Mucosa of rectum (tissue), 2 donors: Measurements from ENCODE around the gene IMMP2L.

Source experiments
- H3K27ac ChIP-seq, 2 donors: one replicate each; pipeline ENCODE4 v1.7.0; 2013; ENCODE audit warnings: inconsistent platforms in 2 of 2, low read depth in 2 of 2, low read length in 2 of 2
- H3K27me3 ChIP-seq, 2 donors: one replicate each; pipeline ENCODE4 v1.7.0; 2013; ENCODE audit warnings: low read length in 2 of 2; ENCODE audit not compliant: control insufficient read depth in 2 of 2, insufficient read depth in 2 of 2
- H3K36me3 ChIP-seq, 2 donors: one replicate each; pipeline ENCODE4 v1.7.0; 2013; ENCODE audit warnings: low read length in 2 of 2; ENCODE audit not compliant: control insufficient read depth in 2 of 2, insufficient read depth in 2 of 2
- H3K4me1 ChIP-seq, 2 donors: one replicate each; pipeline ENCODE4 v1.7.0; 2013; ENCODE audit warnings: low read length in 2 of 2, mild to moderate bottlenecking in 1 of 2; ENCODE audit not compliant: control insufficient read depth in 2 of 2, insufficient read depth in 2 of 2
- H3K4me3 ChIP-seq, 2 donors: one replicate each; pipeline ENCODE4 v1.7.0; 2013; ENCODE audit warnings: low read length in 2 of 2
- H3K9ac ChIP-seq, 2 donors: one replicate each; pipeline ENCODE4 v1.7.0; 2013; ENCODE audit warnings: low read length in 2 of 2, low read depth in 1 of 2, mild to moderate bottlenecking in 1 of 2
- H3K9me3 ChIP-seq, 2 donors: one replicate each; pipeline ENCODE4 v1.7.0; 2013; ENCODE audit warnings: low read length in 2 of 2; ENCODE audit not compliant: control insufficient read depth in 2 of 2
- donor health status: healthy.
- donor health status: Normal muscosa, but diverticular disease.

Gene IMMP2L

GRCh38 chr7:111437736-111438135 lies 124.6 kb downstream of the IMMP2L start:
- Histone ChIP-seq H3K27ac (no peak overlapping the region), H3K9ac (no peak overlapping the region), H3K9me3 (no peaks in the 10 kb centered on the region), H3K27me3 (no peaks in the 10 kb centered on the region), H3K4me3 (no peak overlapping the region), H3K36me3 (no peaks in the 10 kb centered on the region), H3K4me1 (no peaks in the 10 kb centered on the region)

DNA sequence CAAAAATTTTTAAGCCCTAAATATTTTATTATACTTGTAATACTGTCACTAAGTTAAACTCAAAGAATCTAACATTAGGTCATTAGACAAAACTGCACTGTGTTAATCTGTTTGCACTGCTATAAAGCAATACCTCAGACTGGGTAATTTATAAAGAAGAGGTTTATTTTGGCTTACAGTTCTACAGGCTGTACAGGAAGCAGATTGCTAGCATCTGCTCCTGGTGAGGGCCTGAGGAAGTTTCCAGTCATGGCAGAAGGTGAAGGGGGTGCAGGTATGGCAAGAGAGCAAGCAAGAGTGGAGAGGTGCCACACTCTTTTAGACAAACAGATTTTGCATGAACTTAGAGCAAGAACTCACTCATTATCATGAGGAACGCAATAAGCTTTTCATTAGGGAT lies 125.7 kb downstream of the IMMP2L start:
- H3K4me1 ChIP-seq: no peaks in the 10 kb centered on the region
- no peak overlapping the region for H3K27ac ChIP-seq
- H3K9me3 ChIP-seq: no peaks in the 10 kb centered on the region
- H3K9ac ChIP-seq: no peak overlapping the region
- H3K36me3 ChIP-seq: no peaks in the 10 kb centered on the region
- H3K4me3 ChIP-seq: no peak overlapping the region
- no peaks in the 10 kb centered on the region for H3K27me3 ChIP-seq

DNA sequence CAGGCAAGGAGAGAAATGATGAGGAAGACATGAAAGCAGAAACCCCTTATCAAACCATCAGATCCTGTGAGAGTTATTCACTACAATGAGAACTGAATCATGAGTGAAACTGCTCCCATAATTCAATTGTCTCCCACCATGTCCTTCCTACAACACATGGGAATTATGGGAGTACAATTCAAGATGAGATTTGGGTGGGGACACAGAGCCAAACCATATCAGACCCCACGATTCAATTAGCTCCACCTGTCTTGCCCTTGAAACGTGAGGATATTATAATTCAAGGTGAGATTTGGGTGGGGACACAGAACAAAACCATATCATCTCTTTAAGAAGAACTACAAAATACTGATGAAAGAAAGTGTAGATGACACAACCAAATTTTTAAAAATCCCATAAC lies 128.9 kb downstream of the IMMP2L start:
- Histone ChIP-seq H3K4me3 (no peak overlapping the region), H3K9ac (no peak overlapping the region), H3K9me3 (no peaks in the 10 kb centered on the region), H3K36me3 (no peaks in the 10 kb centered on the region), H3K4me1 (no peaks in the 10 kb centered on the region), H3K27ac (no peak overlapping the region), H3K27me3 (no peaks in the 10 kb centered on the region)

- Histone ChIP-seq H3K27me3 (no peaks in the 10 kb centered on the region), H3K9ac (no peak overlapping the region), H3K9me3 (no peaks in the 10 kb centered on the region), H3K4me1 (no peaks in the 10 kb centered on the region), H3K4me3 (no peak overlapping the region), H3K27ac (no peak overlapping the region), H3K36me3 (no peaks in the 10 kb centered on the region)
Measured at GRCh38 chr7:111429781-111430180, 132.5 kb downstream of the IMMP2L start.

DNA sequence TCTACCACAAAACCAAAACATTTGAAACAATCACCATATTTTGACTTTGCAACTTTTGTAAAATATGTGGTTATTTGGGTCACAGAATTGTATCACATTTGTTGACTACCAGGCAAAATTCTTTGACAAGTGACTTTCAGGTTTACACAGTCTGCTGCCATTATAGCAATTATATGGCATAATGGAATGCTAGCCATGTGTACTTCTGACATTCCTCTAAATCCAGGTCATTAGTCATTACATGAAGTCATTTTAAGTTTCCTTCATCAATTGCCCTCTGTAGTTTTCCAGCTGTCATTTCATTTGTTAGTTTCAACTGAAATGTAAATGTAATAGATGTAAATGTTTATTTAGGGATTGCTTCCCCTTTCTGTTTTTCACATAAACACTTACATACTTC lies 137.5 kb downstream of the IMMP2L start:
- Histone ChIP-seq H3K9me3 (no peaks in the 10 kb centered on the region), H3K36me3 (no peaks in the 10 kb centered on the region)

GRCh38 chr7:111414374-111414773 lies 147.9 kb downstream of the IMMP2L start:
- no peaks in the 10 kb centered on the region for H3K4me1 ChIP-seq
- H3K36me3 ChIP-seq: no peaks in the 10 kb centered on the region
- H3K4me3 ChIP-seq: no peak overlapping the region
- H3K9ac ChIP-seq: no peak overlapping the region
- no peaks in the 10 kb centered on the region for H3K27me3 ChIP-seq
- H3K27ac ChIP-seq: no peak overlapping the region
- no peaks in the 10 kb centered on the region for H3K9me3 ChIP-seq

More for the DNA sequence above, 137.5 kb downstream of the IMMP2L start:
- no peaks in the 10 kb centered on the region for H3K4me1 ChIP-seq
- no peak overlapping the region for H3K9ac ChIP-seq
- H3K27ac ChIP-seq: no peak overlapping the region
- H3K4me3 ChIP-seq: no peak overlapping the region
- H3K27me3 ChIP-seq: no peaks in the 10 kb centered on the region

GRCh38 chr7:111413739-111414138 lies 148.6 kb downstream of the IMMP2L start:
- H3K4me1 ChIP-seq: no peaks in the 10 kb centered on the region
- no peaks in the 10 kb centered on the region for H3K36me3 ChIP-seq
- no peak overlapping the region for H3K27ac ChIP-seq
- H3K27me3 ChIP-seq: no peaks in the 10 kb centered on the region
- H3K9me3 ChIP-seq: no peaks in the 10 kb centered on the region
- H3K4me3 ChIP-seq: no peak overlapping the region
- no peak overlapping the region for H3K9ac ChIP-seq

GRCh38 chr7:111410899-111411298 lies 151.4 kb downstream of the IMMP2L start:
- no peaks in the 10 kb centered on the region for H3K4me1 ChIP-seq
- no peak overlapping the region for H3K9ac ChIP-seq
- no peak overlapping the region for H3K27ac ChIP-seq
- no peaks in the 10 kb centered on the region for H3K36me3 ChIP-seq
- H3K27me3 ChIP-seq: no peaks in the 10 kb centered on the region
- no peaks in the 10 kb centered on the region for H3K9me3 ChIP-seq
- H3K4me3 ChIP-seq: no peak overlapping the region

DNA sequence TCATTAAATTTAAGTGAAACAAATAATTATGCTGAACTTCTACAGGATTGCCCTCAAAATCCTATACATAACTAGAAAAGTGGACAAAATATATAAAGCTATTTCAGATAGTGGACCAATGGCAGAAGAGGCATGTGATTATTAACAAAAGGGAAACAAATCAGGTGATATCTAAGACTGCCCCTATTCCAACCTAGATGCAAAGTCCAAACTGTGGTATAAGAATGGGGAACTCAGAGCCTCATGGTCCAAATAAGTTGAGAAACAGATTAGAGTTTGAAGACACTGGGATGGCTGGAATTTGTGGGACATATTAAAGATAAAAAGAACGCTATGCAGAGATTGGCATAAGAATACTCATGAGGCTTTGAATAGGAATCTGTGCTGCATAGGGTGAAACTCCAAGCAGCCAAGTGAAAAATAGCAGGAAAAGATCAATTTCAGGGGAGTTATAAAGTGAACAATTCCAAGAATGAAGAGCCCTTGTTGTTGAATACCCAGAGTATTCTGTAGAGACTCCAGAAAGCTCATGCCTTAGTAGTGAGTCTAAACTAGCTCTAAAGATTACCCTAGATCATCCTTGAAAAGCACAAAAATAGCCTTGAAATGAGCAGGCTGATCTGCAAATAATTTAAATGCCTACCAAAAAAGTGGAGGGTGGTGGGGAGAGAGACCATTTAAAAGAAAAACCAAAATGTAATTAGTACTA lies 152.4 kb downstream of the IMMP2L start:
- Histone ChIP-seq H3K9me3 (no peaks in the 10 kb centered on the region), H3K36me3 (no peaks in the 10 kb centered on the region), H3K4me3 (no peak overlapping the region), H3K9ac (no peak overlapping the region), H3K4me1 (no peaks in the 10 kb centered on the region), H3K27ac (no peak overlapping the region), H3K27me3 (no peaks in the 10 kb centered on the region)

GRCh38 chr7:111408724-111409123 lies 153.6 kb downstream of the IMMP2L start:
- no peaks in the 10 kb centered on the region for H3K36me3 ChIP-seq
- H3K9ac ChIP-seq: no peak overlapping the region
- H3K9me3 ChIP-seq: no peaks in the 10 kb centered on the region
- H3K4me1 ChIP-seq: no peaks in the 10 kb centered on the region
- H3K4me3 ChIP-seq: no peak overlapping the region
- H3K27me3 ChIP-seq: no peaks in the 10 kb centered on the region
- no peak overlapping the region for H3K27ac ChIP-seq

GRCh38 chr7:111407258-111407657 lies 155.0 kb downstream of the IMMP2L start:
- no peaks in the 10 kb centered on the region for H3K36me3 ChIP-seq
- no peak overlapping the region for H3K27ac ChIP-seq
- no peaks in the 10 kb centered on the region for H3K9me3 ChIP-seq

More at GRCh38 chr7:111407258-111407657, 155.0 kb downstream of the IMMP2L start:
- Histone ChIP-seq H3K4me3 (no peak overlapping the region), H3K27me3 (no peaks in the 10 kb centered on the region), H3K4me1 (no peaks in the 10 kb centered on the region), H3K9ac (no peak overlapping the region)
